Mesenchymal stem cell (in vitro differentiated cells and primary cell): Measurements from ENCODE around the gene TSPAN11.
"Not testable (repeated sequence)": the region's sequence is repeated elsewhere in the genome, so short reads cannot be mapped to it uniquely, and the experiment has no call there.

ENCODE experiments used
- DNase-seq: peaks from one replicate; pipeline ENCODE4 v3.0.0-alpha.2; 2013
- H2AFZ ChIP-seq: one replicate; pipeline ENCODE4 v1.6.1; 2013; ENCODE audit warnings: low read depth, mild to moderate bottlenecking, control low read depth, inconsistent platforms, low read length, moderate library complexity
- H2AK5ac ChIP-seq: 2 replicates; pipeline ENCODE4 v1.6.1; 2013; ENCODE audit warnings: low read length, moderate library complexity, mild to moderate bottlenecking, inconsistent platforms; ENCODE audit not compliant: severe bottlenecking
- H2BK120ac ChIP-seq: one replicate; pipeline ENCODE4 v1.6.1; 2013; ENCODE audit warnings: low read depth, mild to moderate bottlenecking, inconsistent platforms, low read length, moderate library complexity
- H2BK12ac ChIP-seq, 2 experiments: one replicate each; pipeline ENCODE4 v1.6.1; 2013; ENCODE audit warnings: inconsistent platforms in 2 of 2, low read length in 2 of 2, mild to moderate bottlenecking in 2 of 2, moderate library complexity in 2 of 2, control low read depth in 1 of 2
- H2BK15ac ChIP-seq: one replicate; pipeline ENCODE4 v1.6.1; 2013; ENCODE audit warnings: mild to moderate bottlenecking, low read depth, inconsistent platforms; ENCODE audit not compliant: poor library complexity, severe bottlenecking
- H2BK5ac ChIP-seq: 2 replicates; pipeline ENCODE4 v1.6.1; 2013; ENCODE audit warnings: low read depth, mild to moderate bottlenecking, low read length, control low read depth, inconsistent platforms; ENCODE audit not compliant: poor library complexity, severe bottlenecking
- H3K14ac ChIP-seq, 2 experiments: one replicate each; pipeline ENCODE4 v1.6.1; 2013; ENCODE audit warnings: inconsistent platforms in 2 of 2, low read length in 2 of 2, control low read depth in 1 of 2, mild to moderate bottlenecking in 1 of 2, moderate library complexity in 1 of 2
- H3K18ac ChIP-seq, 2 experiments: one replicate each; pipeline ENCODE4 v1.6.1; 2013; ENCODE audit warnings: inconsistent platforms in 2 of 2, low read length in 2 of 2, control low read depth in 1 of 2, low read depth in 1 of 2, mild to moderate bottlenecking in 1 of 2
- H3K23ac ChIP-seq, 2 experiments: one replicate each; pipeline ENCODE4 v1.6.1; 2013; ENCODE audit warnings: inconsistent platforms in 2 of 2, low read length in 2 of 2, mild to moderate bottlenecking in 2 of 2, moderate library complexity in 2 of 2, control low read depth in 1 of 2
- H3K27ac ChIP-seq: 2 replicates; pipeline ENCODE4 v1.5.1; 2013; ENCODE audit warnings: mild to moderate bottlenecking, moderate library complexity, low read length, control low read depth, inconsistent platforms; ENCODE audit not compliant: poor library complexity, severe bottlenecking
- H3K27me3 ChIP-seq, 2 experiments: 2 replicates each; pipeline versions ENCODE4 v1.6.1 to v1.7.0; 2013; ENCODE audit warnings: low read length in 2 of 2, mild to moderate bottlenecking in 2 of 2, moderate library complexity in 2 of 2, control low read depth in 1 of 2, inconsistent platforms in 1 of 2; ENCODE audit not compliant: control insufficient read depth in 1 of 2, insufficient read depth in 1 of 2
- H3K36me3 ChIP-seq, 2 experiments: 2 replicates each; pipeline versions ENCODE4 v1.6.1 to v1.7.0; 2013; ENCODE audit warnings: low read length in 2 of 2, control low read depth in 1 of 2, inconsistent platforms in 1 of 2, low read depth in 1 of 2, mild to moderate bottlenecking in 1 of 2; ENCODE audit not compliant: insufficient read depth in 2 of 2, control insufficient read depth in 1 of 2
- H3K4ac ChIP-seq, 2 experiments: one replicate each; pipeline ENCODE4 v1.6.1; 2013; ENCODE audit warnings: inconsistent platforms in 2 of 2, low read length in 2 of 2, mild to moderate bottlenecking in 2 of 2, moderate library complexity in 2 of 2, control low read depth in 1 of 2, low read depth in 1 of 2
- H3K4me1 ChIP-seq: 2 replicates; pipeline ENCODE4 v1.6.1; 2013; ENCODE audit warnings: low read depth, low read length, control low read depth; ENCODE audit not compliant: control insufficient read depth, insufficient read depth
- H3K4me2 ChIP-seq: 2 replicates; pipeline ENCODE4 v1.6.1; 2013; ENCODE audit warnings: low read length, mild to moderate bottlenecking, inconsistent platforms; ENCODE audit not compliant: poor library complexity, severe bottlenecking
- H3K4me3 ChIP-seq, 2 experiments: 2 replicates each; pipeline versions ENCODE4 v1.5.1 to v1.7.0; 2013; ENCODE audit warnings: low read length in 2 of 2, mild to moderate bottlenecking in 2 of 2, control low read depth in 1 of 2, low read depth in 1 of 2; ENCODE audit not compliant: insufficient read depth in 1 of 2
- H3K79me1 ChIP-seq: replicated peaks from 2 replicates; pipeline ENCODE4 v1.6.1; 2013; ENCODE audit warnings: mild to moderate bottlenecking, control low read depth, low read length, inconsistent platforms; ENCODE audit not compliant: poor library complexity, severe bottlenecking
- H3K9ac ChIP-seq: 2 replicates; pipeline ENCODE4 v1.7.0; 2013; ENCODE audit warnings: mild to moderate bottlenecking, low read length, moderate library complexity
- H3K9me3 ChIP-seq: 2 replicates; pipeline ENCODE4 v1.7.0; 2013; ENCODE audit warnings: mild to moderate bottlenecking, low read length; ENCODE audit not compliant: control insufficient read depth
- H4K8ac ChIP-seq: one replicate; pipeline ENCODE4 v1.6.1; 2013; ENCODE audit warnings: inconsistent platforms, mild to moderate bottlenecking, low read length, moderate library complexity
- H4K91ac ChIP-seq: one replicate; pipeline ENCODE4 v1.6.1; 2013; ENCODE audit warnings: mild to moderate bottlenecking, low read length, inconsistent platforms
- WGBS: methylation state at CpG from one replicate; pipeline ENCODE4 v1.1.7; 2013; ENCODE audit warnings: mixed read lengths; 5-methylcytosine and 5-hydroxymethylcytosine counted together

The TSPAN11 gene

GRCh38 chr12:31023271-31023724, 96.8 kb downstream of the TSPAN11 start:
- H3K27me3 ChIP-seq = peaks cover 0 to 21% of the 10 kb centered on the region in 2 experiments
- WGBS = 92% methylated on average over 11 of the region's 11 CpGs
- H2BK12ac ChIP-seq = no peak overlapping the region
- H3K79me1 ChIP-seq = no peaks in the 10 kb centered on the region
- H3K9me3 ChIP-seq = no peaks in the 10 kb centered on the region
- no peak overlapping the region for H3K4me3 ChIP-seq
- no peak overlapping the region for H2BK5ac ChIP-seq
- no peak overlapping the region for H3K4ac ChIP-seq
- no peak overlapping the region for H3K14ac ChIP-seq
- no peak overlapping the region for H4K91ac ChIP-seq
- H3K18ac ChIP-seq = no peak overlapping the region
- H3K4me2 ChIP-seq = no peak overlapping the region
- no peak overlapping the region for H2BK120ac ChIP-seq
- no peak overlapping the region for H3K9ac ChIP-seq
- no peak overlapping the region for H3K27ac ChIP-seq
- no peak overlapping the region for H3K23ac ChIP-seq
- no peak overlapping the region for H2BK15ac ChIP-seq
- H3K36me3 ChIP-seq = no peaks in the 10 kb centered on the region
- H3K4me1 ChIP-seq = no peaks in the 10 kb centered on the region
- DNase-seq = no peak
- no peak overlapping the region for H2AFZ ChIP-seq
- peak overlapping the region; percentile 10 for H4K8ac ChIP-seq
- no peak overlapping the region for H2AK5ac ChIP-seq

- H3K14ac ChIP-seq = no peak overlapping the region
- no peak overlapping the region for H4K91ac ChIP-seq
- H3K27me3 ChIP-seq = peaks cover 0 to 9% of the 10 kb centered on the region in 2 experiments
- no peak for DNase-seq
- H2BK5ac ChIP-seq = no peak overlapping the region
- H4K8ac ChIP-seq = no peak overlapping the region
- H2AFZ ChIP-seq = no peak overlapping the region
- H2BK12ac ChIP-seq = no peak overlapping the region
- no peaks in the 10 kb centered on the region for H3K4me1 ChIP-seq
- H2BK120ac ChIP-seq = no peak overlapping the region
- no peak overlapping the region for H3K18ac ChIP-seq
- no peak overlapping the region for H2BK15ac ChIP-seq
- H3K23ac ChIP-seq = no peak overlapping the region
- H3K79me1 ChIP-seq = no peaks in the 10 kb centered on the region
- no peak overlapping the region for H3K4me2 ChIP-seq
- H3K4ac ChIP-seq = no peak overlapping the region
- H2AK5ac ChIP-seq = no peak overlapping the region
- H3K9ac ChIP-seq = no peak overlapping the region
- H3K36me3 ChIP-seq = no peaks in the 10 kb centered on the region
- no peaks in the 10 kb centered on the region for H3K9me3 ChIP-seq
- no peak overlapping the region for H3K27ac ChIP-seq
- no peak overlapping the region for H3K4me3 ChIP-seq
- 84% methylated on average over 6 of the region's 7 CpGs for WGBS
Observed at GRCh38 chr12:31026202-31026601, 99.7 kb downstream of the TSPAN11 start.

- H2AFZ ChIP-seq = not testable (repeated sequence)
Observed at GRCh38 chr12:31027006-31027405, 100.5 kb downstream of the TSPAN11 start.

GRCh38 chr12:31029468-31029867, 102.9 kb downstream of the TSPAN11 start:
- Histone ChIP-seq H4K91ac (no peak overlapping the region), H3K36me3 (no peaks in the 10 kb centered on the region), H3K4me1 (peaks cover 5% of the 10 kb centered on the region), H3K23ac (no peak overlapping the region), H2AK5ac (no peak overlapping the region), H2BK12ac (no peak overlapping the region), H3K18ac (no peak overlapping the region), H2BK5ac (no peak overlapping the region), H2AFZ (no peak overlapping the region), H3K9ac (no peak overlapping the region), H3K27ac (no peak overlapping the region), H4K8ac (no peak overlapping the region), H3K4me3 (no peak overlapping the region), H2BK15ac (no peak overlapping the region), H3K4ac (no peak overlapping the region), H3K9me3 (no peaks in the 10 kb centered on the region), H3K14ac (no peak overlapping the region), H3K79me1 (no peaks in the 10 kb centered on the region), H3K27me3 (peaks cover 0 to 4% of the 10 kb centered on the region in 2 experiments), H2BK120ac (no peak overlapping the region), H3K4me2 (no peak overlapping the region)
- DNase-seq = no peak
- WGBS = 83% methylated on average over 11 of the region's 11 CpGs

More at GRCh38 chr12:31027006-31027405, 100.5 kb downstream of the TSPAN11 start:
- not testable (repeated sequence) for H3K9me3 ChIP-seq, H3K4me3 ChIP-seq, H3K4me1 ChIP-seq, H2AK5ac ChIP-seq, H3K79me1 ChIP-seq, H2BK15ac ChIP-seq, H2BK120ac ChIP-seq, H4K91ac ChIP-seq, H3K9ac ChIP-seq, H3K23ac ChIP-seq, H3K27ac ChIP-seq, H4K8ac ChIP-seq, H3K36me3 ChIP-seq, H3K18ac ChIP-seq, H3K4ac ChIP-seq, H2BK12ac ChIP-seq, H3K14ac ChIP-seq, H3K4me2 ChIP-seq, DNase-seq, H3K27me3 ChIP-seq, H2BK5ac ChIP-seq
- 71% methylated on average over 5 of the region's 5 CpGs for WGBS
